T47D (cell line): ENCODE data around the gene VCL.

Source experiments
- DNase-seq, 2 experiments: peaks; one replicate each; pipeline versions ENCODE4 v3.0.0 to v3.0.0-alpha.2; 2011 to 2012; ENCODE audit warnings: low read depth in 1 of 2, low spot score in 1 of 2
- JUND ChIP-seq: IDR thresholded peaks from 2 replicates; pipeline ENCODE4 v1.6.1; 2012; ENCODE audit warnings: low read depth
- in situ Hi-C: cut with HindIII; loops from 2 replicates; pipeline ENCODE4 v1.10.0; 2016; ENCODE audit warnings: low sequenced_read_pairs, low pct_unique_long_range_greater_than_20kb

VCL gene

GRCh38 chr10:73965890-73966768 is 31.8 kb upstream of the VCL start:
- TF ChIP-seq JUND, result no peak
- in situ Hi-C loops, result no loop called here
- peak; percentile 65 to 86 for DNase-seq

- TF ChIP-seq JUND, result no peak
- in situ Hi-C loops, result no loop called here
- no peak for DNase-seq
Observed at GRCh38 chr10:73967022-73967429, 30.9 kb upstream of the VCL start.

- no peak for DNase-seq
- in situ Hi-C loops, result no loop called here
- TF ChIP-seq JUND, result no peak
Observed at GRCh38 chr10:73967544-73967943, 30.4 kb upstream of the VCL start.

- no peak for DNase-seq
- in situ Hi-C loops, result no loop called here
- TF ChIP-seq JUND, result no peak
Observed at GRCh38 chr10:73968098-73968521, 29.8 kb upstream of the VCL start.

GRCh38 chr10:73969224-73969841 is 28.6 kb upstream of the VCL start:
- TF ChIP-seq JUND, result no peak
- in situ Hi-C loops, result no loop called here
- no peak for DNase-seq

- in situ Hi-C loops, result no loop called here
- TF ChIP-seq JUND, result no peak
Observed at GRCh38 chr10:73970845-73971244, 27.1 kb upstream of the VCL start.

GRCh38 chr10:73971636-73972354 is 26.1 kb upstream of the VCL start:
- DNase-seq, result no peak
- in situ Hi-C loops, result no loop called here
- no peak for TF ChIP-seq JUND

More at GRCh38 chr10:73970845-73971244, 27.1 kb upstream of the VCL start:
- DNase-seq, result no peak

GRCh38 chr10:73973427-73973826 is 24.5 kb upstream of the VCL start:
- no peak for TF ChIP-seq JUND
- in situ Hi-C loops, result no loop called here
- DNase-seq, result no peak

- no peak for DNase-seq
- no peak for TF ChIP-seq JUND
- in situ Hi-C loops, result no loop called here
Observed at GRCh38 chr10:73974309-73974946, 23.5 kb upstream of the VCL start.

GRCh38 chr10:73975388-73975787 is 22.5 kb upstream of the VCL start:
- in situ Hi-C loops, result no loop called here
- DNase-seq, result no peak
- no peak for TF ChIP-seq JUND

- in situ Hi-C loops, result no loop called here
- no peak for DNase-seq
- no peak for TF ChIP-seq JUND
Observed at GRCh38 chr10:73979141-73979808, 18.6 kb upstream of the VCL start.
